Effector CD8-positive, alpha-beta T cell (primary cell): Measurements from ENCODE around the gene DDX10.
"Not testable (repeated sequence)": the region's sequence is repeated elsewhere in the genome, so short reads cannot be mapped to it uniquely, and the experiment has no call there.

Experiments
- DNase-seq: peaks from one replicate; lab custom pipeline; 2025; lab: John Stamatoyannopoulos, UW

The DDX10 gene

DNA sequence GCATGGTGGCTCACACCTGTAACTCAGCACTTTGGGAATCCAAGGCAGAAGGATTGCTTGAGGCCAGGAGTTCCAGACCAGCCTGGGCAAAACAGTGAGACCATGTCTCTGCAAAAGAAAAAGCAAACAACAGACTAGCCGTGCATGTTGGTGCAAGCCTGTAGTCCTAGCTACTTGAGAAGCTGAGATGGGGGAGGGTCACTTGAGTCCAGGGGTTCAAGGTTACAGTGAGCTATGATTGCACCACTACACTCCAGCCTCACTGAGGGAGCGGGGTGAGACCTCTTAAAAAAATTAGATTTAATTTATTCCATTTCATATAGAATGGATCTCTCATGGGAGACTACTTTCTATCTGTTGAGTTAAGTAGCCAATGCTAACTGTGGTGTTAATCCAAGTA is 50.4 kb downstream of the DDX10 start:
- no peak for DNase-seq

DNA sequence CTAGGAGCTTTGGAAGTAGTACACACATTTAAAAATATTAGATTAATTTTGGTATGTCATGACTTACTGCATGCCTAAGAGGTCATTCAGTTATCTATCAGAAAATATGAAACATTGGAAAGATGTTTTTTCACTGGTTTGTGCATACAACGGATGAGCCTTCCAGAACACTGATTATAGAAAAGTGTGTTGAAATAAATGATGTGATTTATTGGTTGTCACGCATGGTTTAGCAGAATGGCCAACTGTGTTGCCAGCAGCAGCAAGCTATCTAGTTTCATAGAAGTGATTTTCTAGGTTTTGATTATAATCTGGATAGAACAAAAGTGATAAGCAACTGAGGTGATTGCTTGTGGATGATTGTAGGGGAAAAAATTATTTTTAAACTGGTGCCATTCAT is 53.6 kb downstream of the DDX10 start:
- no peak for DNase-seq

DNA sequence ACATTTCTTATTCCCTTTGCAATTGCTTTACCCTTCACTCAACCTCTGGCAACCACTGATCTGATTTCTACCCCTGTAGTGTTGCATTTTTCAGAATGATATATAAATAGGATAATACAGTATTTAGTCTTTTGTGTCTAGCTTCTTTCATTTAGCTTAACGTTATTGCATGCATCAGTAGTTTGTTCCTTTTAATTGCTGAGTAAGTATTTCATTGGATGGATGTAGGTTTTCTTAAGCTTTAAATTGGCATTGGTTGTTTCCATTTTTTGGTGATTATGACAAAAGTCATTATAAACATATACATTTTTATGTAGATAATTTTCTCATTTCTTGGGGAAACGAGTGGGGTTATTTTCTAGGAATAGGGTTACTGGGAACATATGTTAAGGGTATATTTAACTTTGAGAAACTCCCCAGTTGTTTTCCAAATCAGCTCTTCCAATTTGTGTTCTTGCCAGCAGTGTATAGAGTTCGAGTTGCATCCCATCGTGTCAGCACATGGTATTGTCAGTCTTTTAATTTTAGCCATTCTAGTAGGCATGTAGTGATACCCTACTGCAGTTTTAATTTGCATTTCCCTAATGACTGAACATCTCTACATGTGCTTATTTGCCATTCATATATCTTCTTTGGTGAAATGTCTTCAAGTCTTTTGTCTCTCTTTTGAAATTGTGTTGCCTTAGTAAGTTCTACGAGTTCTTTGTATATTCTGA is 60.3 kb downstream of the DDX10 start:
- no peak for DNase-seq

DNA sequence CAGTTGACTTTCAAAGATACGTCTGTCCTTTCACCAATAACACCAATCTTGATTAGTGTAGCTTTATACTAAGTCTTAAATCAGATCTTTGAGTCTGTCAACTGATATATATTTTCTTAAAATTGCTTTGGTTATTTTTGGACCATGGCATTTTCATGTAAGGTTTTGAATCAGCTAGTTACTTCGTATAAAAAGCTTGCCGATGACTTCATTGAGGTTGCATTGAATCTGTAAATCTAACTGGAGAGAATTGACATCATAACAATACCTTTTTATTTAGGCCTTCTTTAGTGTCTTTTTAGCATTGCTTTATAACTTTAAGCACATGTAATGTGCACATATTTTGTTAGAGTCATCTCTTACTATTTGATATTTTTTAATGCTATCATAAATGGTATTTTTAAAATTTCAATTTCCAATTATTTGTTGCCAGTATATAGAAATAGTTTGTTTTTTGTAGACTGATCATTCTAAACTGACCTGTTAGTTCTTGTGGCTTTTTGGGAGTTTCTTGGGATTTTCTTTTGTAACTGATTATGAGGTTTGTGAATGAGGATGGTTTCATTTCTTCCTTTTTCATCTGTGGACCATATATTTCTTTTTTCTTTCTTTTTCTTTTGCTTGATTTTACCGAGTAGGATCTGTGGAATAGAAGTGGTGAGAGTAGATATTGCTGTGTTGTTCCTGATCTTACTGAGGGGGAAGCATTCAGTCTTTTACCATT is 61.4 kb downstream of the DDX10 start:
- DNase-seq: no peak

DNA sequence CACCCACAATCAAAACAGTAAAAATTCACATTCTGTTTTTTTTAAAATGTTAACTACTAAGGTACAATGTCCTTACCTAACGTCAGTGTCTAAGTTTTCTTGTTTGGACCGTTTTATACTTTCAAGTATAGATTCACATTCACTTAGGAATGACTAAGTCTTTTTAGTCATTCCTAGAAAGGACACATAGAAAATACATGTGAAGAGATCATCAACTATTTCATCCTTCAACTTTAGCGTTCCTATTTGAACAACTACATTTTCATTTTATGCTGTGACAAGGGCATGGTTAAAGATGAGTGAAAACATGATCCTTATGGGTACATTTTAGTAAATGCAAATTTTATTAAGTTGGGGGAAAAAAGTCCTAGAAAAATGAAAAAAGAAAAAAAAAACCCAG is 62.8 kb downstream of the DDX10 start:
- DNase-seq: no peak

DNA sequence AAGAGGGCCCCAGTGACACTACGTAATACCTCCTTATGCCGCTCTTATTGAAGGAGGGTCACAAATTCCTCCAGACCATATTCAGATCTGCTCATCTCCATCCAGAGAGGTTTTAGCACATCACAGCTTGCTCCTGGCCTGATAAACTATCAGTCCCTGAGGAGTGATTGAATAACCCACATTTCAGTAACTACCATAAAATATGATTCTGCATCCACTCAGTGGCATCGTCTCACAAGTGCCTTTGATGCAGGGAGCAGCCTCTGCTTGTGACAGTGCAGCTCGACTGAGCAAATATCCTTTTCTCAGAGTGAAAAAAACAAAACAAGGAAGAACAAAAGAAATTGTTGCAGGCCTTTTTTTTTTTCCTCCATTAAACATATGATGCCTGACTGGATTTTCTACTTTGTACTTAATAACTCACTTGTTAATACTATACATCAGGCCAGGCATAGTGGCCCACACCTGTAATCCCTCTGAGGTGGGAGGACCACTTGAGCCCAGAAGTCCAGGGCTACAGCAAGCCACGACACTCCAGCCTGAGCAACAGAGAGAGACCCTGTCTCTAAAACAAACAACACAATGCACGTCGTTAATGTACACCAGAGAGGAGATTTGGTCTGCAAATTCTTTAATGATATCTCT is 64.5 kb downstream of the DDX10 start:
- DNase-seq: no peak

DNA sequence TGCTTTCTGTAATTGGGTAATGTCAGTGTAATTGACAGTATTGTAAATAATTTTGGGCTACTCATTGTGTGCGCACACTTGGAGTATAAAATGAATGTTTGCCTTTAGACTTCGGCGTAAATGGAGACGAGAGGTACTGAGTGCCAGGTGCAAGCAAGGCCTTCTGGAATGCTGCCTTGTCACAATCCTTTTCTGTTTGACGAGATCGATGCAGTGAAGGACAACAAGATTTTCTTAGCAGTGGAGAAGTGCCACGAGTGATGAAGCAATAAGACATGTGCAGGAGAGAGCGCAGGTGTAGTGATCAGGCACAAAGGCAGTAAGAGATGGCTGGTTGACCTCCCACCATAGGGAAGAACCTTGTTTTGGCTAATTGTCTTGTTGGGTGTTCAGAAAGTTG is 67.5 kb downstream of the DDX10 start:
- DNase-seq: no peak

DNA sequence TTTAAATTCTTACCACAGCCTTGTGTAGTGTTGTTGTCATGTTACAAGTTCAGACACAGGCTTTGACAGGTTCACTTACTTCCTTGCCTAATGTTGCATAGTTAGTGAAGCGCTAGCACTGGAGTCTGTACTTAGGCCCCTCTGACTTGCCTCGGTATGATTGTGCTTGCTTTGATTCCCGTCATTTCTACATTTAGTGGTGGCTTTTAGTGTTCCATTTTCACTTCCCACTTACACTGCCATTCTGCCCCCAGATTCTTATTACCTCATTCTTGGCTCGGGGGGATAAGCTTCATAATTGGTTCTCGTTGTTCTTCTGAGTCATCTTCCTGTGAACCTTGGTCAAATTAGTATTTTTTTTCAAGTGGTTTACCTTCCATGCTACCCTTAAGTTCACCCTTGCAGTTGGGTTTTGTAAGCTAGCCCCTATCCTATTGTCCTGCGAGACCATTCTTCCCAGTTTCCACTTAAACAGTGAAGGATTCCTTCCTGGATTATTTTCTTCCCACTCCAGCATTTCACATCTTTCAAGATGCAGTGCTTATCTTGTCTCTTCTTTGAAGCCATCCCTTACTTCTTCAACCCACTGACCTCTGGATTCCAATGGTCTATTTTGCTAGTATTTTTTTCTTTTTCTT is 68.7 kb downstream of the DDX10 start:
- no peak for DNase-seq

DNA sequence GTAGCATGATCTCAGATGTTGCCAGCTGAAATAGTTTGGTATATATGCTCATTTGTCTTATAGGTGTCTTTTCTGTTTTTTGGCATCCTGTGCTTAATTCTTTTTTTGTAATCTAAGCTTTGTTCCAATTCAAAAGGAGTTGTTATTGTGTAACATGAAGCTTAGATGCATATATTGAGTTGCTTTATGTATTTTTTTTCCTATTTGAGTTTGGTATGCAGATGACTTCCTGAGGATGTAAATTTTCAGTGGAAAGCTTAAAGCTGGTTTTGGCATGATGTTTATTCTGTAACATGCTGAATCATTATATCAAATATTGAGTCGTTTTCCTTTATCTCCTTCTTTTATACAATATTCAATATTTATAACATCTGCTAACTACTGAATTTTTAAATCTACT is 69.4 kb downstream of the DDX10 start:
- no peak for DNase-seq

DNA sequence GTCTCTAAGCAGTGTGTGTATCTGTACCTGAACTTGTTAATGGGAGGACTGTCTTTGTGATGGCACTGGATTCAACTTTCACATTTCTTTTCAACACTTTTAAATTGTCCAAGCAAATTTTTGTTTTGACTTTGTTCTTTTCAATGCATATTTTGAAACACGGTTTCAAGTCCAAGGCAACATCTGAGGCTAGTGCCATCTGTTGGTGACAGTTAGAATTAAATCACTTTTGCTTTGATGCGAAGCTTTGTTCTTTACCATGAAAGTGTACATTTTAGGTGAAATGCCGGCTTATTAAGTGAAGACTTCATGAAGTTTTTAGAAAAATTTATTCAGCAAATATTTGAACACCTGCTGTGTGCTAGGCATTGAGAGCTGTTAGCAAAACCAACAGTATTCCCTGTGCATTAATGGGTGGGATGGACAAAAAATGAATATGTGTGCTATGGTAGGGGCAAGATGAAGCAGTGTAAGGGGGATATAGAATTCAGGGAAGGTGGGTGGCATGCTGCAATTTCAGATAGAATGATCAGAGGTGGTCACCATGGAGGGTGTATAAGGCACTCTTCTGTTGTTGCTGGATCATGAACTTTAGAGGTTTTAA is 70.2 kb downstream of the DDX10 start:
- no peak for DNase-seq

DNA sequence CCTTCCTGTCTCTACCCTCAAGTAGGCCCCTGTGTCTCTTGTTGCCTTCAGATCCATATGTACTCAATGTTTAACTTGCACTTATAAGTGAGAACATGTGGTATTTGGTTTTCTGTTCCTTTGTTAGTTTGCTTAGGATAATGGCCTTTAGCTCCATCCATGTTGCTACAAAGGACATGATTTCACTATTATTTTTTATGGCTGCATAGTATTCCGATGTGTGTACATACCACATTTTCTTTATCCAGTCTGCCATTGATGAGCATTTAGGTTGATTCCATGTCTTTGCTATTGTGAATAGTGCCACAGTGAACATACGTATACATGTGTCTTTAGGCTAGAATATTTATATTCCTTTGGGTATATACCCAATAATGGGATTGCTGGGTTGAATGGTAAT is 75.3 kb downstream of the DDX10 start:
- not testable (repeated sequence) for DNase-seq

DNA sequence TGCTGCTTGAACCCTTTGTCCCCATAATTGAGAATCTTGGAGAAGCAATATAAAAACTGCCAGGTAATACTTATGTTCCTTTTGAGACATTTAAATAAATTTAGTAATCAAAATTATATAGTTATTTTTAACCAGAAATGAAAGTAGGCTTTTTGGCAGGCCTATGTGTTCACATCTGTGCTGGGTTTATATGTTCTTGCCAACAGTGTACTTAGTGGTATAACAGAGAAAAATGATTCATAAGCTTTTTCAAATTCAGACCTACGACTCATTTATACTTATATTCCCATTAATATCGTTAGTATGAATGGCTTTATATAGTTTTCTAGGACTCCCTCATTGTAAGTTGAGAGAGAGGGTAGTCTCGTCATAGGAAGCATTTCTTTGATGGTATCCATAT is 79.0 kb downstream of the DDX10 start:
- DNase-seq: no peak

DNA sequence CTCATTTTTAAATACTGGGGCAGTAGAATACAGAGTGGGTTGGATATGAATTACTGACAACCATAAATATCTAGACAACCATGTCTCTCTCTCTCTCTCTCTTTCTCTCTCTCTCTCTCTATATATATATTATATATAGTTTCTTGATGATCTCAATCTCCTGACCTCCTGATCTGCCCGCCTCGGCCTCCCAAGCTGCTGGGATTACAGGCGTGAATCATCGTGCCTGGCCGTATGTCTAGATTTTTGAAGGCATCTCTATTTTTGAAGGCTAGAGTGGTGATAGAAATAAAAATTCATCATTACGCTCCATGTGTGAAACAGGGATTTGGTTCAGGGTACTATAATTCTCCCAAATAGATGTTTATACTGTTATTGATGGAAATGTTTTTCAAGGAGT is 84.1 kb downstream of the DDX10 start:
- DNase-seq: no peak

DNA sequence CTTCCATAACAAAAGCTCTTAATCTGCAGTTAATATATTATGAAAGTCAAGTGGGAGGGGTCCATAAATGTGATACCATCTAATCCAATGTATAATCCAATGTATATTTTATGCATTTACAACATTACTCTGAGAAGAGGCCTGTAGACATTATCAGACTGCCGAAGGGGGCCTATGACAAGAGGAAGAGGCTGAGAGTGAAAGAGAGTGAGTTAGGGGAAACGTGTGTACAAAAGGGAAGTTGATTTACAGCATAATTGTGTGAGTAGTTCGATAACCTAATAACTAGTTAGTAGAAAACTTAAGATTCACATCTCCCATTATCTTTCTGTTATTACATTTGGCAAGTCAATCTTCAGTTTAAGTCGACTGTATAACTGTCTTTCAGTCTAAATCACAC is 86.6 kb downstream of the DDX10 start:
- no peak for DNase-seq

DNA sequence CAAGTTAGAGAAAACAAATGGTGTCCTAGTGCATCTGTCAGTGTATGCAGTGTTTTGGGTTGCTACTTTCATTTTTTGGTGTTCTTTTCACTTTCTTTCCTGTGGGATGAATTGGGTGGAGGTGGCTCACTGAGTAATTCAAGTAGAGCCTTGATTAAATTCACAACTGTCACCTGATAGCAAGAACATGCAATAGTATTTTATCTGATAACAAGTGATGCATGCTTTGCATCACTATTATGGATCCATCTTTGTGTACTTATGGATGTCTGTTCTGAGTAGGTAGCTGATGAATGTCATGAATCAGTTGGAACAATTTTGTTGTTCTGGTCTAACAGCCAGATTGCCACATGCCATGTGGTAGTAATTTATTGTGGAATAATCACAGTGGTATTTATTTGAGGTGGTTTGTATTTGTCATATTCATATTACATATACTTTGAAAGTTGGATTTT is 87.5 kb downstream of the DDX10 start:
- no peak for DNase-seq

DNA sequence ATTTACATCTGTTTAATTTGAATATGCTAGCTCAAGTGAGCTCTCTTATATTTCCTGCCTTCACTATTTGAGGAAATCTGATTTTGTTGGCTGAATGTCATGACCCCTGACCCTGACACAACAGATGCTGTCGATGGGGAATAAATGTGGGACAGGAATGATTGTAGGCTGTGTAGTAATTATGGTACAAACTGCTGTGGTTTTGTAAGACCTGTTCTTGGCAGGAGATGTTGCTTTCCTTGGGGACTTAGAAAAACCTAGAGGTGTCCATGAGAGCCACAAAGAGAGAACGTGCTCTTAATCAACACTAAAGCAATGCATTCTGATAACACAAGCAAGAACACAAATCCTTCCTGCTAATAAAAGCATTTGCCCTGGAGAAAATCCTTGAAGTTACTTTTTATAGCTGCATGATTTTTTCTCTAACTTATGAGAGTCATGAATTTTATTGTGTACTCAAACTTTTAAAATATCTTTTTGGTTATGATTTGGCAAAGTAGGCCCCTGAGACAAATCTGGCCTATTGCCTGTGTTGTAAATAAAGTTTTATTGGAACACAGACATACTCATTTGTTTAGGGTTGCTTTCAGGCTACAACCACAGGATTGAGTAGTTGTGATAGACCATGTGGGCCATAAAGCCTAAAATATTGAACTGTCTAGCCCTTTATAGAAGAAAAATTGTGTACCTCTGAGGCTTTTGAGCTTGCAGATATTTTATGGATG is 90.2 kb downstream of the DDX10 start:
- no peak for DNase-seq

DNA sequence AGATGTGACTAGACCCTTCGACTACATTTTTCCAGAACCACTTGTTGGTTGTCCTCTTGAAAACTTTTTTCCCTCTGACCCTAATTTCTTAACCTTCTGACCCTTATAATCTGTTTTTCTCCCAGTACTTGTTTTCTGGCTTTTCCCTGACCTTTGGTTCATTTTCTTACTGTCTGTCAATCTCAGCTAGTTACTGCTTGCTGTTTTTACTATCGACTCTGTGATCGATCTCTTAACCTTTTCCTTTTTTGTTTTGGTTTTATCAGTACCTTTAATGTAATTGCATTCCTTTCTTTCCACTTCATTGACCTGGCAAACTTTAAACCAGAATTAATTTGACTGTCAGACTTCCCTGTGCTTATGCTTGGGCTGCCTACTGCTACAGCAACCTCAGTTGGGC is 92.8 kb downstream of the DDX10 start:
- DNase-seq: no peak

DNA sequence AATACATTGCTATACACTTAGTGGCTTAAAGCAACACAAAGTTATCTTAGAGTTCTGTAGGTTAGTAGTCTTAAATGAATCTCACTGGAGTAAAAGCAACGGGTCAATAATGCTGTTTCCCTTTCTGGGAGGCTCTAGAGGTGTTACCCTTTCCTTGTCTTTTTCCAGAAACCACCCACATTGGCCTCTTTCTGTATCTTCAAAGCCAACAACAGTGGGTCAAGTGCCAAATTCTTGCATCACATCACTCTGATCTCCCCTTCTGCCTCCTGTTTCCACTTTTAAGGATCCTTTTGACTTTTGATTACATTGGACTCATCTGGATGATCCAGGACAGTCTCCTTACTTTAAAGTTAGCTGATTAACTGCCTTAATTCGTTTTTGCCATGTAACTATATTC is 93.6 kb downstream of the DDX10 start:
- no peak for DNase-seq

DNA sequence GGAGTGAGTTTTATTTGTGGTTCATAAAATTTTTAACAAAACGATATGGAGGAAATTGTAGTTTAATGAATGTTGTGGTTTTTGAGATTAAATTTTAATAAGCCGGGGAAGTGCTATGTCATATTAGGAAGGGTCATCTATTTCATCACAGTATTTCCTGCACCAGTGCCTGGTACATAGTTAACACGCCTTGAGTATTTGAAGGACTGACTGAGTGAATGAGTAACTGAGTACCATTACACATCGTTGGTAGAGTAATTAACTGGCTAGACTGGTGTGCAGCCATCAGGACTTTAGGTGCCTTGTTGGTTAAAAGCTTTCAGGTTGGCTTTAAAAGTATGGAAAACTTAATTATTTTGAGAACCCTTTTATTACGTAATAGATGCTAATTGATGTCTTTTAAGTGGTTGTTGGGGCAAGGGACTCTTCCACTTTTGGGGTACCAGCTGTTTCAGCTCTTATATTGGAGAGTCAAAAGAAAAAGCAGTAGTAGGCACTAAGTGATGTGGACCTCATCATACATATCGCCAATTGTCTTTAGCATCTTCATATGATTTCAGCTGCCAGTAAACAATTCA is 101.8 kb downstream of the DDX10 start:
- DNase-seq: no peak

DNA sequence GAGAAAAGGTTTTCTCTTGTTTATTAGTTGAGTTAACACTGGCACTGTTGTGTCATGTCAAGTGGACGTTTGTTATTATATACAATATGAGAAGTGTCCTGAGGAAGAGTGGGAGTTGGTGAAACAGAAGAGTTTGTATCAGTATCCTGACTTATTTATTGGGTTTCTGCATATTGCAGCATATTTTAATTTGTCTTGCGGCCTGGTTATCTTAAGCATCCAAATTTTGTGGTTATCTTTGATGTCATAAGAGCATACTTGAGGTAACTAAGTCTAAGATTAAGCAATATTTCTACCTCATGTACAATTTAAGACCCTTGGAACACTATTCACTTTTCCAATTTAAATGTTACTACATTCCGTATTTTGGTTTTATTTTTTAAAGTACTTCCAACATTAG is 103.5 kb downstream of the DDX10 start:
- DNase-seq: no peak

DNA sequence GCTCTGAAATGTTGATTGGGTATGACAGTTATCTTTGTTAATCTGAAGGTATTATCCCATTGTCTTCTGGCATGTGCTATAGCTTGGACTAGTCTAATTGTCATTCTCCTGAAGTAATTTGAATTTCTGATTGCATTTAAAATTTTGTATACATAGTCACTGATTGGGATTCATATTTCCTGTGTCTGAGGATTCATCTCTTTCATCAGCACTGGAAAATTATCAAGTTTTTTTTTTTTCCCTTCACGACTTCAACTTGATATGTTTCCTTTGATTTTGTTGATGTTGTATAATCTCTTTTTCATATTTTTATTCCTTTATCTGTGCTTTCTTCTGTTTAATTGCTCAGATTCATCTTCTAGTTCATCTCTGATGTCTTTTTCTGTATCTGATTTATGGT is 104.1 kb downstream of the DDX10 start:
- DNase-seq: no peak
